ENCODE measurements around the gene TCERG1L. TPM values are rescaled to one million over a fixed set of nuclear protein-coding genes. Genes with fewer than 3 reads are reported as not detected.
"Not testable (repeated sequence)": the region's sequence is repeated elsewhere in the genome, so short reads cannot be mapped to it uniquely, and the experiment has no call there.

TCERG1L gene
- polyA plus RNA-seq, 3 donors: not detected

GRCh38 chr10:131323025-131323424 lies 11.5 kb upstream of the TCERG1L start:
- H3K27ac ChIP-seq (ENCODE audit: low read depth in 1 of 2, low read length in 2 of 2): no peak overlapping the region
- DNase-seq: no peak
- H3K9me3 ChIP-seq (replicated peaks in 1 of 2; ENCODE audit: control insufficient read depth in 1 of 2, insufficient read depth in 1 of 2, low read length in 2 of 2): no peaks in the 10 kb centered on the region
- H2AFZ ChIP-seq (ENCODE audit: insufficient read depth, low read depth, low read length, poor library complexity, severe bottlenecking): no peak overlapping the region
- no peak overlapping the region for H3K4me2 ChIP-seq (replicated peaks; ENCODE audit: extremely low read depth, low read length, poor library complexity, severe bottlenecking)
- WGBS (ENCODE audit: insufficient coverage): no CpG with 5 or more reads among the region's 2 CpGs
- H3K27me3 ChIP-seq (ENCODE audit: control insufficient read depth in 2 of 2, insufficient read depth in 2 of 2, low read length in 2 of 2): peaks cover 0 to 7% of the 10 kb centered on the region in 2 donors
- H3K9me3 Mint-ChIP-seq: peaks cover 0 to 3% (median 0%) of the 10 kb centered on the region in 7 donors
- H3K27ac Mint-ChIP-seq: no peak overlapping the region
- H4K20me1 ChIP-seq (ENCODE audit: insufficient read depth, low read length): no peaks in the 10 kb centered on the region
- intact Hi-C loops (cut with micrococcal nuclease): no loop called here
- no peak overlapping the region for H3K9ac ChIP-seq (ENCODE audit: insufficient read depth, low read length, poor library complexity, severe bottlenecking)
- H3K4me1 ChIP-seq (ENCODE audit: control insufficient read depth in 1 of 2, insufficient read depth in 2 of 2, low read length in 2 of 2): no peaks in the 10 kb centered on the region
- H3K36me3 Mint-ChIP-seq: no peaks in the 10 kb centered on the region
- no peak for TF ChIP-seq CTCF (IDR thresholded peaks at IDR 0.05)
- no peaks in the 10 kb centered on the region for H3K79me2 ChIP-seq (ENCODE audit: insufficient read depth, low read length)
- H3K4me3 Mint-ChIP-seq: no peak overlapping the region
- H3K4me3 ChIP-seq (replicated peaks in 1 of 3; ENCODE audit: low read depth in 2 of 3, low read length in 3 of 3): no peak overlapping the region
- no peaks in the 10 kb centered on the region for H3K36me3 ChIP-seq (replicated peaks in 1 of 2; ENCODE audit: control insufficient read depth in 1 of 2, insufficient read depth in 2 of 2, low read length in 2 of 2)
- H3K4me1 Mint-ChIP-seq: no peaks in the 10 kb centered on the region
- peaks cover 4 to 16% (median 14%) of the 10 kb centered on the region in 3 donors for H3K27me3 Mint-ChIP-seq (ENCODE audit: low read depth in 3 of 3)

- H3K27ac Mint-ChIP-seq; intact Hi-C loops (cut with micrococcal nuclease); H3K9me3 ChIP-seq (replicated peaks in 1 of 2; ENCODE audit: control insufficient read depth in 1 of 2, insufficient read depth in 1 of 2, low read length in 2 of 2); H3K4me1 Mint-ChIP-seq; H3K36me3 ChIP-seq (replicated peaks in 1 of 2; ENCODE audit: control insufficient read depth in 1 of 2, insufficient read depth in 2 of 2, low read length in 2 of 2); H3K4me2 ChIP-seq (replicated peaks; ENCODE audit: extremely low read depth, low read length, poor library complexity, severe bottlenecking); DNase-seq; H3K27me3 ChIP-seq (ENCODE audit: control insufficient read depth in 2 of 2, insufficient read depth in 2 of 2, low read length in 2 of 2); H3K4me3 Mint-ChIP-seq; H3K9ac ChIP-seq (ENCODE audit: insufficient read depth, low read length, poor library complexity, severe bottlenecking); H3K9me3 Mint-ChIP-seq; H3K27ac ChIP-seq (ENCODE audit: low read depth in 1 of 2, low read length in 2 of 2); H4K20me1 ChIP-seq (ENCODE audit: insufficient read depth, low read length); H3K4me1 ChIP-seq (ENCODE audit: control insufficient read depth in 1 of 2, insufficient read depth in 2 of 2, low read length in 2 of 2); H3K4me3 ChIP-seq (replicated peaks in 1 of 3; ENCODE audit: low read depth in 2 of 3, low read length in 3 of 3); H3K79me2 ChIP-seq (ENCODE audit: insufficient read depth, low read length); H2AFZ ChIP-seq (ENCODE audit: insufficient read depth, low read depth, low read length, poor library complexity, severe bottlenecking); H3K36me3 Mint-ChIP-seq: not testable (repeated sequence)
- H3K27me3 Mint-ChIP-seq (ENCODE audit: low read depth in 3 of 3): peaks cover 6 to 17% (median 14%) of the 10 kb centered on the region in 3 donors
- 100% methylated on average over 6 of the region's 19 CpGs for WGBS (ENCODE audit: insufficient coverage)
These were observed 11.1 kb upstream of the TCERG1L start for GRCh38 chr10:131322575-131322974.
